Activated naive CD8-positive, alpha-beta T cell treated with anti-CD3 and anti-CD28 coated beads for 36 hours (primary cell): ENCODE results near the gene TSPAN11. TPM values are rescaled to one million over a fixed set of nuclear protein-coding genes. Genes with fewer than 3 reads are reported as not detected.

Experiments
- DNase-seq: peaks from one replicate; pipeline ENCODE4 v3.0.0; 2021
- H3K27ac Mint-ChIP-seq: one replicate; pipeline ENCODE4 v1.8.0; 2022; ENCODE audit warnings: mild to moderate bottlenecking, moderate library complexity, mixed read lengths
- H3K27me3 Mint-ChIP-seq: one replicate; pipeline ENCODE4 v1.8.0; 2022; ENCODE audit warnings: mild to moderate bottlenecking, mixed read lengths
- H3K36me3 Mint-ChIP-seq: one replicate; pipeline ENCODE4 v1.8.0; 2021; ENCODE audit warnings: mild to moderate bottlenecking, mixed read lengths
- H3K4me1 Mint-ChIP-seq: one replicate; pipeline ENCODE4 v1.8.0; 2021; ENCODE audit warnings: mixed read lengths
- H3K4me3 Mint-ChIP-seq: one replicate; pipeline ENCODE4 v1.8.0; 2022; ENCODE audit warnings: mild to moderate bottlenecking, moderate library complexity, mixed read lengths
- H3K9me3 Mint-ChIP-seq: one replicate; pipeline ENCODE4 v1.8.0; 2022; ENCODE audit warnings: mixed read lengths
- total RNA-seq, 2 experiments: library from RNA; stranded (reverse); gene quantifications; one replicate each; pipeline ENCODE4 v1.2.3, GENCODE V29; 2021

Gene TSPAN11
- total RNA-seq, 2 experiments from 2014 or later: not detected

- Mint-ChIP-seq H3K36me3 (no peaks in the 10 kb centered on the region), H3K4me1 (no peaks in the 10 kb centered on the region)
These were observed 4.1 kb downstream of the TSPAN11 start for GRCh38 chr12:30930641-30931040.

GRCh38 chr12:30932881-30933280, 6.3 kb downstream of the TSPAN11 start:
- Mint-ChIP-seq H3K27me3 (peaks cover 30% of the 10 kb centered on the region), H3K4me3 (no peak overlapping the region), H3K27ac (no peak overlapping the region), H3K4me1 (no peaks in the 10 kb centered on the region), H3K36me3 (no peaks in the 10 kb centered on the region), H3K9me3 (no peaks in the 10 kb centered on the region)
- no peak for DNase-seq

More at GRCh38 chr12:30930641-30931040, 4.1 kb downstream of the TSPAN11 start:
- Mint-ChIP-seq H3K4me3 (no peak overlapping the region), H3K9me3 (no peaks in the 10 kb centered on the region), H3K27ac (no peak overlapping the region), H3K27me3 (peaks cover 48% of the 10 kb centered on the region)
- DNase-seq: no peak

- Mint-ChIP-seq H3K9me3 (no peaks in the 10 kb centered on the region), H3K27me3 (peaks cover 11% of the 10 kb centered on the region)
These were observed 8.3 kb downstream of the TSPAN11 start for GRCh38 chr12:30934811-30935210.

GRCh38 chr12:30936036-30936435, 9.5 kb downstream of the TSPAN11 start:
- no peak for DNase-seq
- Mint-ChIP-seq H3K4me3 (no peak overlapping the region), H3K36me3 (no peaks in the 10 kb centered on the region), H3K4me1 (no peaks in the 10 kb centered on the region), H3K9me3 (no peaks in the 10 kb centered on the region), H3K27me3 (peaks cover 3% of the 10 kb centered on the region), H3K27ac (no peak overlapping the region)

More at GRCh38 chr12:30934811-30935210, 8.3 kb downstream of the TSPAN11 start:
- Mint-ChIP-seq H3K4me3 (no peak overlapping the region), H3K27ac (no peak overlapping the region), H3K4me1 (no peaks in the 10 kb centered on the region), H3K36me3 (no peaks in the 10 kb centered on the region)
- no peak for DNase-seq

- Mint-ChIP-seq H3K4me1 (no peaks in the 10 kb centered on the region), H3K36me3 (no peaks in the 10 kb centered on the region), H3K4me3 (no peak overlapping the region), H3K27ac (no peak overlapping the region), H3K27me3 (no peaks in the 10 kb centered on the region), H3K9me3 (no peaks in the 10 kb centered on the region)
- DNase-seq: no peak
These were observed 12.7 kb downstream of the TSPAN11 start for GRCh38 chr12:30939234-30939633.

- no peak for DNase-seq
- H3K27ac Mint-ChIP-seq: no peak overlapping the region
- no peaks in the 10 kb centered on the region for H3K27me3 Mint-ChIP-seq
- H3K9me3 Mint-ChIP-seq: no peaks in the 10 kb centered on the region
- H3K4me3 Mint-ChIP-seq: no peak overlapping the region
- no peaks in the 10 kb centered on the region for H3K4me1 Mint-ChIP-seq
- H3K36me3 Mint-ChIP-seq: no peaks in the 10 kb centered on the region
These were observed 15.9 kb downstream of the TSPAN11 start for GRCh38 chr12:30942486-30942885.

- DNase-seq: no peak
- H3K4me1 Mint-ChIP-seq: no peaks in the 10 kb centered on the region
- H3K27ac Mint-ChIP-seq: no peak overlapping the region
- H3K4me3 Mint-ChIP-seq: no peak overlapping the region
- no peaks in the 10 kb centered on the region for H3K36me3 Mint-ChIP-seq
- no peaks in the 10 kb centered on the region for H3K9me3 Mint-ChIP-seq
- no peaks in the 10 kb centered on the region for H3K27me3 Mint-ChIP-seq
These were observed 16.4 kb downstream of the TSPAN11 start for GRCh38 chr12:30942936-30943335.

- H3K4me1 Mint-ChIP-seq: no peaks in the 10 kb centered on the region
These were observed 19.1 kb downstream of the TSPAN11 start for GRCh38 chr12:30945443-30946164.

GRCh38 chr12:30952015-30952414, 25.5 kb downstream of the TSPAN11 start:
- Mint-ChIP-seq H3K4me1 (peaks cover 3% of the 10 kb centered on the region), H3K27ac (no peak overlapping the region), H3K9me3 (no peaks in the 10 kb centered on the region), H3K36me3 (no peaks in the 10 kb centered on the region), H3K27me3 (peaks cover 12% of the 10 kb centered on the region), H3K4me3 (no peak overlapping the region)
- DNase-seq: no peak

More at GRCh38 chr12:30945443-30946164, 19.1 kb downstream of the TSPAN11 start:
- no peak for DNase-seq
- H3K27ac Mint-ChIP-seq: no peak overlapping the region
- no peak overlapping the region for H3K4me3 Mint-ChIP-seq
- H3K27me3 Mint-ChIP-seq: peaks cover 10% of the 10 kb centered on the region
- H3K9me3 Mint-ChIP-seq: no peaks in the 10 kb centered on the region
- H3K36me3 Mint-ChIP-seq: no peaks in the 10 kb centered on the region

GRCh38 chr12:30953257-30953656, 26.7 kb downstream of the TSPAN11 start:
- no peak for DNase-seq
- Mint-ChIP-seq H3K9me3 (no peaks in the 10 kb centered on the region), H3K4me1 (peaks cover 3% of the 10 kb centered on the region), H3K36me3 (no peaks in the 10 kb centered on the region), H3K27me3 (peaks cover 12% of the 10 kb centered on the region), H3K4me3 (no peak overlapping the region), H3K27ac (no peak overlapping the region)

- no peak for DNase-seq
- Mint-ChIP-seq H3K27ac (no peak overlapping the region), H3K9me3 (no peaks in the 10 kb centered on the region), H3K27me3 (peaks cover 12% of the 10 kb centered on the region), H3K36me3 (no peaks in the 10 kb centered on the region), H3K4me3 (no peak overlapping the region), H3K4me1 (peaks cover 3% of the 10 kb centered on the region)
These were observed 27.6 kb downstream of the TSPAN11 start for GRCh38 chr12:30953951-30954751.

- H3K9me3 Mint-ChIP-seq: no peaks in the 10 kb centered on the region
- DNase-seq: no peak
- H3K36me3 Mint-ChIP-seq: no peaks in the 10 kb centered on the region
- peaks cover 3% of the 10 kb centered on the region for H3K4me1 Mint-ChIP-seq
- peaks cover 4% of the 10 kb centered on the region for H3K27me3 Mint-ChIP-seq
- no peak overlapping the region for H3K27ac Mint-ChIP-seq
- H3K4me3 Mint-ChIP-seq: no peak overlapping the region
These were observed 28.7 kb downstream of the TSPAN11 start for GRCh38 chr12:30955214-30955613.

GRCh38 chr12:30959110-30959710, 32.7 kb downstream of the TSPAN11 start:
- Mint-ChIP-seq H3K27me3 (no peaks in the 10 kb centered on the region), H3K36me3 (no peaks in the 10 kb centered on the region), H3K4me1 (no peaks in the 10 kb centered on the region), H3K4me3 (no peak overlapping the region), H3K9me3 (no peaks in the 10 kb centered on the region), H3K27ac (no peak overlapping the region)
- no peak for DNase-seq

- no peak overlapping the region for H3K4me3 Mint-ChIP-seq
- no peak for DNase-seq
- H3K4me1 Mint-ChIP-seq: no peaks in the 10 kb centered on the region
- no peaks in the 10 kb centered on the region for H3K9me3 Mint-ChIP-seq
- H3K36me3 Mint-ChIP-seq: no peaks in the 10 kb centered on the region
- H3K27ac Mint-ChIP-seq: no peak overlapping the region
- no peaks in the 10 kb centered on the region for H3K27me3 Mint-ChIP-seq
These were observed 33.2 kb downstream of the TSPAN11 start for GRCh38 chr12:30959778-30960177.

GRCh38 chr12:30961030-30961429, 34.5 kb downstream of the TSPAN11 start:
- DNase-seq: no peak
- H3K27me3 Mint-ChIP-seq: no peaks in the 10 kb centered on the region
- H3K9me3 Mint-ChIP-seq: no peaks in the 10 kb centered on the region
- no peaks in the 10 kb centered on the region for H3K4me1 Mint-ChIP-seq
- H3K27ac Mint-ChIP-seq: no peak overlapping the region
- no peak overlapping the region for H3K4me3 Mint-ChIP-seq
- no peaks in the 10 kb centered on the region for H3K36me3 Mint-ChIP-seq
